IPS-18a (cell line): ENCODE measurements around the gene TSR3.

Experiments
- H3K27ac ChIP-seq: one replicate; pipeline ENCODE4 v1.5.1; 2013; ENCODE audit warnings: low read length
- H3K27me3 ChIP-seq: one replicate; pipeline ENCODE4 v1.6.1; 2013; ENCODE audit warnings: mild to moderate bottlenecking, low read length; ENCODE audit not compliant: control insufficient read depth, insufficient read depth
- H3K36me3 ChIP-seq: one replicate; pipeline ENCODE4 v1.6.1; 2013; ENCODE audit warnings: low read depth, low read length; ENCODE audit not compliant: control insufficient read depth
- H3K4me1 ChIP-seq: one replicate; pipeline ENCODE4 v1.6.1; 2013; ENCODE audit warnings: low read depth, low read length; ENCODE audit not compliant: control insufficient read depth
- H3K4me3 ChIP-seq: one replicate; pipeline ENCODE4 v1.5.1; 2013; ENCODE audit warnings: low read length
- H3K9ac ChIP-seq: one replicate; pipeline ENCODE4 v1.6.1; 2013; ENCODE audit warnings: mild to moderate bottlenecking, low read length, moderate library complexity
- H3K9me3 ChIP-seq: one replicate; pipeline ENCODE4 v1.6.1; 2013; ENCODE audit warnings: low read depth, low read length; ENCODE audit not compliant: control insufficient read depth

TSR3 gene

GRCh38 chr16:1375741-1376410 lies 24.2 kb upstream of the TSR3 start:
- Histone ChIP-seq H3K4me1 (peaks cover 15% of the 10 kb centered on the region), H3K36me3 (no peaks in the 10 kb centered on the region), H3K27ac (no peak overlapping the region), H3K27me3 (peaks cover 8% of the 10 kb centered on the region), H3K9me3 (no peaks in the 10 kb centered on the region), H3K9ac (no peak overlapping the region), H3K4me3 (no peak overlapping the region)

- H3K36me3 ChIP-seq: no peaks in the 10 kb centered on the region
- no peak overlapping the region for H3K4me3 ChIP-seq
- H3K9ac ChIP-seq: no peak overlapping the region
- no peak overlapping the region for H3K27ac ChIP-seq
- peaks cover 13% of the 10 kb centered on the region for H3K4me1 ChIP-seq
- H3K9me3 ChIP-seq: no peaks in the 10 kb centered on the region
- peaks cover 4% of the 10 kb centered on the region for H3K27me3 ChIP-seq
Measured at GRCh38 chr16:1375298-1375640, 23.6 kb upstream of the TSR3 start.

GRCh38 chr16:1374418-1375297 lies 23.0 kb upstream of the TSR3 start:
- Histone ChIP-seq H3K9ac (no peak overlapping the region), H3K36me3 (no peaks in the 10 kb centered on the region), H3K27ac (no peak overlapping the region), H3K9me3 (no peaks in the 10 kb centered on the region), H3K4me3 (no peak overlapping the region), H3K27me3 (no peaks in the 10 kb centered on the region), H3K4me1 (peaks cover 9% of the 10 kb centered on the region)

GRCh38 chr16:1372292-1372950 lies 20.7 kb upstream of the TSR3 start:
- H3K36me3 ChIP-seq: no peaks in the 10 kb centered on the region
- no peaks in the 10 kb centered on the region for H3K4me1 ChIP-seq
- H3K27me3 ChIP-seq: no peaks in the 10 kb centered on the region
- no peak overlapping the region for H3K9ac ChIP-seq
- H3K9me3 ChIP-seq: no peaks in the 10 kb centered on the region
- H3K4me3 ChIP-seq: no peak overlapping the region
- no peak overlapping the region for H3K27ac ChIP-seq

DNA sequence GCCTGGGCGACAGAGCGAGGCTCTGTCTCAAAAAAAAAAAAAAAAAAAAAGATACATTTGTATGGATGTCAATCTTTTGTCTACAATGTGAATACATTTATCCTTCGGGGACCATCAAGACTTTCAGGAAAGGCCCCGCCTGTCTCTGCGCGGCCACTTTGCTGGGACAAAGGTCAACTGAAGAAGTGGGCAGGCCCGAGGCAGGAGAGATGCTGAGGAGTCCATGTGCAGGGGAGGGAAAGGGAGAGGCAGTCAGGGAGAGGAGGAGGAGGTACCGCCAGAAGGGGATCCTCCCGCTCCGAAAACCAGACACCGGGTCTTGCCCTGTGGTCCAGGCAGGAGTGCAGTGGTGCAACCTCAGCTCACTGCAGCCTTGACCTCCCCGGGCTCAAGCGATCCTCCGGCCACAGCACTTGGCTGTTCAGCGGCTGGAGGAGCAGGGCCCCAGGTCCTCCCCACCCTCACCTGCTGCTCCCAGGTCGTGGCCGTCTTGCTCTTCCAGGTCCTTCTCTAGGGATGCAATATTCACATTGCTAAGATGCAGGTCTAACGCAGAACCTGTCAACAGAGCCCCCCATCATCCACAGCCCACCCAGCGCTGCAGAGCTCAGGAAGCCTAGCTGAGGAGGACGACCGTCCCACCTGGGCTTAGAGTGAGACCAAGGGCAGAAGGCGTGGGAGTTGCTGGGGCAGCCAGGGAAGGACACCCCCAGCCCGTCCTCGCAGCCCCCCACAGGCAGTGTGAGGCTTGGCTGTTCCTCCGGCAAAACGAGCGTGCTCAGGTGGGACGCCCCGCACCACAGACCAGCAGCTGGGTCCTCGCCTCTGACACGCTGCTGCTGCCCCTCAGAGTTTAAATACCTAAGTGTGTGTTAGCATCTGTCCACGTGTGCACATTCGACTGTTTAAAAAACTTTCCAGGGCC lies 19.6 kb upstream of the TSR3 start:
- no peaks in the 10 kb centered on the region for H3K36me3 ChIP-seq

GRCh38 chr16:1367486-1368174 lies 16.0 kb upstream of the TSR3 start:
- Histone ChIP-seq H3K27me3 (no peaks in the 10 kb centered on the region), H3K27ac (no peak overlapping the region), H3K9me3 (no peaks in the 10 kb centered on the region), H3K36me3 (peaks cover 23% of the 10 kb centered on the region), H3K4me3 (no peak overlapping the region), H3K9ac (no peak overlapping the region), H3K4me1 (no peaks in the 10 kb centered on the region)

More for the DNA sequence above, 19.6 kb upstream of the TSR3 start:
- Histone ChIP-seq H3K27ac (no peak overlapping the region), H3K4me1 (no peaks in the 10 kb centered on the region), H3K9ac (no peak overlapping the region), H3K9me3 (no peaks in the 10 kb centered on the region), H3K27me3 (no peaks in the 10 kb centered on the region), H3K4me3 (no peak overlapping the region)

DNA sequence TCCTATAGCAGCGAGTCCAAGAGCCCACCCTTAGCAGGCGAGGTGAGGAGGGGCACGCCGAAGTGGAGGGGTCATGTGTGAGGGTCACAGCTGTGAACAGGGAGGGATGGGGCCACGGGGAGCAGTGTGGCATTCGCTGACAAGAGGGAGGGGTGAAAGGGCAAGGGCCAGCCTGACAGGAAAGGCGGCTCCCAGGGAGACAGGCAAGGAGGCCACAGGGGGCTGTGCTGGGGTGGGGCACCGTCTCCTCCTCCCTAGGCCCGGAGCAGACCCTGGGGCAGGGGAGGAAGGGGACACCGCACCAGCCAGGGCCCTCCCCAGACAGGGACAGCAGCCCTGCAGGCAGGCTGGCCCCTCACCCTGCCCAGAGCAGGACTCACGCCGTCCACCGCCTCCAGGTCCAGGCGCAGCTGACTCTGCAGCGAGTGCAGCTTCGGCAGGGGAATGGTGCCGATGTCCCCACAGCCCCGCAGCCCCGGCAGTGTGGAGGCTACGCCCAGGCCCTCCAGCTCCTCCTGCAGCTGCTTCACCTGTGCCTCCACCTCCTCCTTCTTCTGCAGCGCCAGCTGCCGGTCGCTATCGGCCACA lies 15.1 kb upstream of the TSR3 start:
- no peak overlapping the region for H3K4me3 ChIP-seq
- H3K9ac ChIP-seq: no peak overlapping the region
- H3K27me3 ChIP-seq: no peaks in the 10 kb centered on the region
- no peak overlapping the region for H3K27ac ChIP-seq
- peaks cover 31% of the 10 kb centered on the region for H3K36me3 ChIP-seq
- no peaks in the 10 kb centered on the region for H3K4me1 ChIP-seq
- no peaks in the 10 kb centered on the region for H3K9me3 ChIP-seq

GRCh38 chr16:1366060-1366711 lies 14.5 kb upstream of the TSR3 start:
- Histone ChIP-seq H3K27ac (no peak overlapping the region), H3K4me1 (no peaks in the 10 kb centered on the region), H3K4me3 (no peak overlapping the region), H3K36me3 (peaks cover 31% of the 10 kb centered on the region), H3K9ac (no peak overlapping the region), H3K9me3 (no peaks in the 10 kb centered on the region), H3K27me3 (no peaks in the 10 kb centered on the region)

DNA sequence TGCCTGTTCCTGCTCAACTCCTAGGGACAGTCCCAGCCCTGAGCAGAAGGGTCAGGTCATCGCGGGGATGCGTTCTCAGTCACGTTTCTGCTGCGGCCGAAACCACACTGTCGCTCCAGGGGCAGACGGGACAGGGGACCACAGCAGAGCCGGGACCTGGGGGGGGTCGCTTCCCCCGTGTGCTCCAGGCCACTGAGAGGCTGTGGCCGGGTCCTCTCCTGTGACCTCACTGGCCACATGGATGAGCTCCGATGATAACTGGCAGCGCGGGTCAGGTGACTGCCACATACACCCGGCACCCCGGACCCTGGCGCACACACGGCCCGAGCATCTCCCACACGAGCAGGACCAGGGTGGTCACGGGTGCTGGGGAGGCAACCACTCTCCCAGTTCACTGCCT lies 12.8 kb upstream of the TSR3 start:
- no peaks in the 10 kb centered on the region for H3K4me1 ChIP-seq
- H3K27me3 ChIP-seq: no peaks in the 10 kb centered on the region
- no peak overlapping the region for H3K27ac ChIP-seq
- no peak overlapping the region for H3K4me3 ChIP-seq
- H3K36me3 ChIP-seq: peaks cover 35% of the 10 kb centered on the region
- H3K9me3 ChIP-seq: no peaks in the 10 kb centered on the region
- H3K9ac ChIP-seq: no peak overlapping the region

GRCh38 chr16:1363501-1364041 lies 11.9 kb upstream of the TSR3 start:
- no peaks in the 10 kb centered on the region for H3K4me1 ChIP-seq
- no peak overlapping the region for H3K9ac ChIP-seq
- H3K27me3 ChIP-seq: no peaks in the 10 kb centered on the region
- H3K36me3 ChIP-seq: peaks cover 35% of the 10 kb centered on the region
- no peak overlapping the region for H3K4me3 ChIP-seq
- H3K9me3 ChIP-seq: no peaks in the 10 kb centered on the region
- H3K27ac ChIP-seq: no peak overlapping the region
